Activated T-cell treated with anti-CD3 and anti-CD28 coated beads, Interleukin-2, amount 50 U/mL, for 4 hours (primary cell): Measurements from ENCODE around the gene MIDN. TPM values are rescaled to one million over a fixed set of nuclear protein-coding genes. Genes with fewer than 3 reads are reported as not detected.

Experiments
- ATAC-seq, 2 donors: fragments of 200-7000 bp; cut with Tn5 transposase; one replicate each; pipeline ENCODE4 v1.10.0; 2021
- DNase-seq: peaks from one replicate; pipeline ENCODE4 v3.0.0-alpha.2; 2020
- H3K27me3 Mint-ChIP-seq: one replicate; pipeline ENCODE4 v1.8.0; 2021; ENCODE audit warnings: low read depth, mixed read lengths
- H3K36me3 Mint-ChIP-seq: one replicate; pipeline ENCODE4 v1.8.0; 2022; ENCODE audit warnings: mixed read lengths; ENCODE audit not compliant: insufficient read depth
- H3K4me1 Mint-ChIP-seq: one replicate; pipeline ENCODE4 v1.8.0; 2021; ENCODE audit warnings: low read depth, mixed read lengths
- H3K4me3 Mint-ChIP-seq: one replicate; pipeline ENCODE4 v1.8.0; 2021; ENCODE audit warnings: mild to moderate bottlenecking, moderate library complexity, mixed read lengths
- H3K9me3 Mint-ChIP-seq: one replicate; pipeline ENCODE4 v1.8.0; 2021; ENCODE audit warnings: mixed read lengths
- total RNA-seq, 3 donors: library from RNA; stranded (reverse); gene quantifications; one replicate each; pipeline ENCODE4 v1.2.1, GENCODE V29; 2021

The MIDN gene
- total RNA-seq, 3 donors from 2014 or later, result 63.2 to 70.0 (median 68.7) TPM

DNA sequence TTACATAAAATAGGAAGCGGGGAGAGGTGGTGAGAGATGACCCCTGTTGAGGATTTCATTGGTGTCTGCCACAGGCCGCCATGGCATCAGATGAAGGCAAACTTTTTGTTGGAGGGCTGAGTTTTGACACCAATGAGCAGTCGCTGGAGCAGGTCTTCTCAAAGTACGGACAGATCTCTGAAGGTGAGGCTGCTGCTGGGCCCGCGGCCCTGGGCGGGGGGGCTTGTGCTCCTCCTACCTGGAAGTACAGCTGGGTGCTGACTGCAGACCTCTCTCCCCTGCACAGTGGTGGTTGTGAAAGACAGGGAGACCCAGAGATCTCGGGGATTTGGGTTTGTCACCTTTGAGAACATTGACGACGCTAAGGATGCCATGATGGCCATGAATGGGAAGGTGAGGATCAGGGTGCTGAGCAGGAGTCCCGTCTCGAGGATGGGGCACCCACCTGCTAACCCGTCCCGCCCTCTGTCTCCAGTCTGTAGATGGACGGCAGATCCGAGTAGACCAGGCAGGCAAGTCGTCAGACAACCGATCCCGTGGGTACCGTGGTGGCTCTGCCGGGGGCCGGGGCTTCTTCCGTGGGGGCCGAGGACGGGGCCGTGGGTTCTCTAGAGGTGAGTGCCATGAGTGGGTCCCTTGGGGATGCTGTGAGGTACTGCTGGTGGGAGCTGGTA is 22.6 kb downstream of the MIDN start:
- peaks cover 61% of the 10 kb centered on the region for H3K4me1 Mint-ChIP-seq
- peak overlapping the region; percentile 92 for H3K4me3 Mint-ChIP-seq
- no peaks in the 10 kb centered on the region for H3K9me3 Mint-ChIP-seq
- ATAC-seq (no peak), DNase-seq (no peak)
- H3K36me3 Mint-ChIP-seq, result peaks cover 35% of the 10 kb centered on the region
- H3K27me3 Mint-ChIP-seq, result no peaks in the 10 kb centered on the region

DNA sequence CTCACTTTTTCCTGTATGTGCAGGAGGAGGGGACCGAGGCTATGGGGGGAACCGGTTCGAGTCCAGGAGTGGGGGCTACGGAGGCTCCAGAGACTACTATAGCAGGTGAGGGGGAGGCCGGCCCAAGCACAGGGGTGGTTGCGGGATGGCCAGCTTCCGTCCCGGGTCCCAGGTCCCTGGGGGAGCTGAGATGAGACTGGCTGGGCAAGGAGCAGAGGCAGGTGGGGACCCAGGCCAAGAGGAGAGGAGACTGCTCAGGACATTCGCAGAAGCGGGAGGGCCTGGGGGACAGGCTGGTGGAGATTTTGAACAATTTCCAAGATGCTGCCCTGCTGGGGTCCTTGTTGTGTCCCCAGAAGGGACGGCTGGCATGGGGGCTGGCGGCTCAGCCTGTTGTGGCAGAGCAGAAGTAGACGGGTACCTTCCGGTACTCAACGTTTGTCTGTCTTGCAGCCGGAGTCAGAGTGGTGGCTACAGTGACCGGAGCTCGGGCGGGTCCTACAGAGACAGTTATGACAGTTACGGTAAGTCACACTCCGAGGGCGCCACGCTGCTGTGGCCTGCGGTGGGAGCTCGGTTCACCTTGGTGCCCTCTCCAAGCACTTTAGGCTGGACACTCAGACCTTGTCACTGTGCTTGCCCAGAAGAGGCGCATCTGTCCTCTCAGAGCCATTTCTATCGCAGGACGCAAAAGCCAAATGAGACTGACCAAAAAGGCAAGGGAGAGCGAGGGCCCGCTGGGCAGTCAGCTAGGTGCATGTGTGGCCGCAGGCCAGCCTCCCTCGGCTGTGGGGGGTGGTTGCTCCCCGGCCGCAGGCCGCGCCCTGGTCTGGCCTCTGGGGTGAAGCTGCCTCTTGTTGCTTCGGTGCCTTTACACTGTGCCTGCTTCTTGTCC is 23.4 kb downstream of the MIDN start:
- Mint-ChIP-seq H3K36me3 (peaks cover 36% of the 10 kb centered on the region), H3K4me3 (peak overlapping the region; percentile 92), H3K4me1 (peaks cover 63% of the 10 kb centered on the region), H3K9me3 (no peaks in the 10 kb centered on the region), H3K27me3 (no peaks in the 10 kb centered on the region)
- DNase-seq, result no peak
- ATAC-seq, result no peak

DNA sequence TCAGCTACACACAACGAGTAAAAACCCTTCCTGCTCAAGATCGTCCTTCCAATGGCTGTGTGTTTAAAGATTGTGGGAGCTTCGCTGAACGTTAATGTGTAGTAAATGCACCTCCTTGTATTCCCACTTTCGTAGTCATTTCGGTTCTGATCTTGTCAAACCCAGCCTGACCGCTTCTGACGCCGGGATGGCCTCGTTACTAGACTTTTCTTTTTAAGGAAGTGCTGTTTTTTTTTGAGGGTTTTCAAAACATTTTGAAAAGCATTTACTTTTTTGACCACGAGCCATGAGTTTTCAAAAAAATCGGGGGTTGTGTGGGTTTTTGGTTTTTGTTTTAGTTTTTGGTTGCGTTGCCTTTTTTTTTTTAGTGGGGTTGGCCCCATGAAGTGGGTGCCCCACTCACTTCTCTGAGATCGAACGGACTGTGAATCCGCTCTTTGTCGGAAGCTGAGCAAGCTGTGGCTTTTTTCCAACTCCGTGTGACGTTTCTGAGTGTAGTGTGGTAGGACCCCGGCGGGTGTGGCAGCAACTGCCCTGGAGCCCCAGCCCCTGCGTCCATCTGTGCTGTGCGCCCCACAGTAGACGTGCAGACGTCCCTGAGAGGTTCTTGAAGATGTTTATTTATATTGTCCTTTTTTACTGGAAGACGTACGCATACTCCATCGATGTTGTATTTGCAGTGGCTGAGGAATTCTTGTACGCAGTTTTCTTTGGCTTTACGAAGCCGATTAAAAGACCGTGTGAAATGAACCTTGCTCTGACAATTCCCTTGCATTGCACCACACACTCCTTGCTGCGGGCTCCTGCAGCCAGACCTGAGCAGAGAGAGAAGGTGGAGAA is 24.3 kb downstream of the MIDN start:
- H3K27me3 Mint-ChIP-seq, result no peaks in the 10 kb centered on the region
- H3K9me3 Mint-ChIP-seq, result no peaks in the 10 kb centered on the region
- ATAC-seq (no peak), DNase-seq (no peak)
- peak overlapping the region; percentile 43 for H3K4me3 Mint-ChIP-seq
- peaks cover 59% of the 10 kb centered on the region for H3K4me1 Mint-ChIP-seq
- peaks cover 38% of the 10 kb centered on the region for H3K36me3 Mint-ChIP-seq

DNA sequence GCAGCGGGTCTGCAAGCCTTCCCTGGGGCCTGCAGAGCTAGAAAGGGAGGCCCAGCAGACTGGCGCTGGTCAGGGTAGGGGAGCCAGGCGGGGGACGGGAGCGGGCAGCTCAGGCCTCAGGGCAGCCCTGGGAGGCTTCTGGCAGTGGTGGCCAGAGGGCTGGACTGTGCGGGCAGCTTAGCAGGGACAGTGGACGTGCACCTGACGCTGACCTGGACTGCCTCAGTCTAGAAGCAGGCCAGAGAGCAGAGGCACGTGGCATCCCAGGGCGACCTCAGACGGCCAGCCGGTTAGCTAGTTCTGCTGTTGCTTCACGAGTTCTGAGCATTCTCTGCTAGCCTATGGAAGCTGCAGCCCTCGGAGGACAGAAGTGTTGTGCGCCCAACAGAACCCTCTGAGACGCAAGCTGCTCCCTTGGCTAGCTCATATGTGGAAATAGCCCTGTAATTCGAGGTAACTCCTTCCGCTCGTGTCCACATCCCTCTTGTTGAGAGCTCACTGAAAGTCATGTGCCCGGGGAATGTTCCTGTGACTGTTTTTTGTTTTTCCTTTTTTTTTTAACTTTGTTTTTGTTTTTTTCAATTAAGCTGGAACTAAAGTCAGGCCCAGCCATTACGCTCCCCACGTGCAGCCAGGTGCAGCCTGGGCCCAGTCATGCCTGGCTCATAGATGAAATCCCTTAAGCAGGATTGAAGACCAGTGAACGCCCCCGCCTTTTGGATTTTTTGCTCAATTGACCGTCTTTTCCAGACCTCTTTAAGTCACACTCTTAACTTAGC is 25.1 kb downstream of the MIDN start:
- Mint-ChIP-seq H3K4me1 (peaks cover 55% of the 10 kb centered on the region), H3K36me3 (peaks cover 38% of the 10 kb centered on the region), H3K9me3 (no peaks in the 10 kb centered on the region), H3K27me3 (no peaks in the 10 kb centered on the region), H3K4me3 (peak overlapping the region; percentile 61)
- no peak for DNase-seq
- ATAC-seq, result no peak

DNA sequence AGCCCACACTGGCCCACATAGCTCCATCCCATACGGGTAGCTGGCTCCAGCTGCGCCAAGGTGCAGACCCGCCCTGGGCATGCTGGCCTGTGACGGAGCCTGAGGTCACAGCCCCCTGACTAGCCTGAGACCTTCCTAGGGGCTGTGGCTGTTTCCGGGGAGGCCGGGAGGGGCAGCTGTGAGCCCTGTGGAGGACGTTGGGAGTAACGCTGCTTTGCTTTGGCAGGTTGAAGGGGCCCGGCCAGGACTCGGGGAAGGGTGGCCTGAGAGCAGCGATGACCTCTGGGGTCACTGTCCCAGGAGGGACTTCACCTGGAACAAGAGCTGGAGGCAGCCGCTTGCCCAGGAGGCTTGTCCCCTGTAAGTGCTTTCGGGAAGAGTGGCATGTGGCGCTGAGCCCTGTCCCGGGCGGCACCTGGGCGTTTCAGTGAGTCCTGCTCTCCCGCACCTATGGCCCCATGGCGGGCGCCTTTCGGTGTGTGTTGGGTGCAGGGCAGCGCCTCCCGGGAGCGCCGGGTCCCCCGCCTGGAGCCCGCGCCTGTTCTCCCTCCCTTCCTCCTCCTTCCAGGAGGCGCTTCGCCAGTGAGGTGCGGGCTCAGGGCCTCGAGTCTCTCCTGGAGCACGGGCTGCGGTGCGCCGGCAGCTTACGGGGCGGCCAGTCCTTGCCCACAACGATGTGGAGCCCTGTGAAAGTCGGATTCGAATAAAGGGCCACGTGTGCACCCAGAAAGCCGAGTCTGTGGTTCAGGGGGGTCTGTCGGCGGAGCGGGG is 25.9 kb downstream of the MIDN start:
- H3K36me3 Mint-ChIP-seq, result peaks cover 38% of the 10 kb centered on the region

DNA sequence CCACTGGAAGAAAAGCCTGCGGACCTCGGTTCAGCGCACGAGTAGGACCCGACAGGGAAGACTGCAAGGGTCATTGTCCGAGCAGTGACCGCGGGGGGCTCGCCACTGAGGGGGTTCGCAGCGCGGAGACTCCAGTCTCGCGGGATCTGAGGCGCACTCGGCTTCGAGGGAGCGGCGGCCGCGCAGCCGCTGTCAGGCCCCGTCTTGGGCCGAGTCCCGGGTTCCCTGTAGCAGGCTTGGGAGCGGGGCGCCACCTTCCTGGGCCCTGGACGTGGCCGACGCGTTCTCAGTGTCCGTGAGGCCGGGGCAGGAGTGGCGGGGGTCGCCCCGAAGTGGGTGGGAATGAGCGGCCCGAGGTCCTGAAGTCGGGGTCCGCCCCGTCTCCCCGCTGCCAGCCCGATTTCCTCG is 26.5 kb downstream of the MIDN start:
- H3K4me1 Mint-ChIP-seq, result peaks cover 52% of the 10 kb centered on the region

More for the DNA sequence above, 25.9 kb downstream of the MIDN start:
- ATAC-seq (no peak), DNase-seq (no peak)
- Mint-ChIP-seq H3K9me3 (no peaks in the 10 kb centered on the region), H3K27me3 (no peaks in the 10 kb centered on the region), H3K4me3 (peak overlapping the region; percentile 78), H3K4me1 (peaks cover 49% of the 10 kb centered on the region)

DNA sequence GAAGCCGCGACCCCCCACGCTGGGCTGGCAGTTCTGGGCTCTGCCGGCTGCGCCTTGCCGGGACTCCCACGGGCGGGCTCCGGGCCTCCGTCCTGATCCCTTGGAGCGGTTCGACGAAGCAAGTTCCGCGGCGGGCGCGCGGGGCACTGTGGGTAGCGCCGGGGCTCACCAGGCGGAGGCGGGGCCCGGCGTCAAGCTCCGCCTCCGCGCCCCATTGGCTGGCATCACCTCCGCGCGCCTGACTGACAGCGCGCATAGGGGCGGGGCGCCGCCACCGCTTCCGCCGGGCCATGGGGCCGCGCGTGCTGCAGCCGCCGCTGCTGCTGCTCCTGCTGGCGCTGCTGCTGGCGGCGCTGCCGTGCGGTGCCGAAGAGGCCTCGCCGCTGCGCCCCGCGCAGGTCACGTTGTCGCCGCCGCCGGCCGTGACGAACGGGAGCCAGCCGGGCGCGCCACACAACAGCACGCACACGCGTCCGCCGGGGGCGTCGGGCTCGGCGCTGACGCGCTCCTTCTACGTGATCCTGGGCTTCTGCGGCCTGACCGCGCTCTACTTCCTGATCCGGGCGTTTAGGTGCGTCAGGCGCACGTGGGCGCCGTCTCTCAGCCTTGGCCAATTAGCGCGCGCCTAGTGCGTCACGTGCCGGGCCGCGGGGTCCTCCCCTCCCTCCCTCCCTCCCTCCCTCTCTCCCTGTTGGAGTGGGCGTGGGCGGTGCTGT is 27.0 kb downstream of the MIDN start, which contains the start of gene FAM174C:
Gene FAM174C, plus strand, starts transcription at position 271 of the 716 bp plus-strand sequence. Its CDS starts 20 bp downstream, at position 291.
- peak; percentile 96 for DNase-seq
- peak within 1 kb of the TSS; percentile 89 for H3K4me3 Mint-ChIP-seq
- H3K4me1 Mint-ChIP-seq, result peaks cover 49% of the 10 kb centered on the region
- H3K36me3 Mint-ChIP-seq, result peaks cover 43% of the 10 kb centered on the region
- peak; percentile 84 for ATAC-seq
- H3K9me3 Mint-ChIP-seq, result no peaks in the 10 kb centered on the region
- H3K27me3 Mint-ChIP-seq, result no peaks in the 10 kb centered on the region

More for the DNA sequence above, 26.5 kb downstream of the MIDN start:
- peaks cover 42% of the 10 kb centered on the region for H3K36me3 Mint-ChIP-seq
- H3K27me3 Mint-ChIP-seq, result no peaks in the 10 kb centered on the region
- no peak for ATAC-seq
- no peaks in the 10 kb centered on the region for H3K9me3 Mint-ChIP-seq
- peak overlapping the region; percentile 78 for H3K4me3 Mint-ChIP-seq
- no peak for DNase-seq

DNA sequence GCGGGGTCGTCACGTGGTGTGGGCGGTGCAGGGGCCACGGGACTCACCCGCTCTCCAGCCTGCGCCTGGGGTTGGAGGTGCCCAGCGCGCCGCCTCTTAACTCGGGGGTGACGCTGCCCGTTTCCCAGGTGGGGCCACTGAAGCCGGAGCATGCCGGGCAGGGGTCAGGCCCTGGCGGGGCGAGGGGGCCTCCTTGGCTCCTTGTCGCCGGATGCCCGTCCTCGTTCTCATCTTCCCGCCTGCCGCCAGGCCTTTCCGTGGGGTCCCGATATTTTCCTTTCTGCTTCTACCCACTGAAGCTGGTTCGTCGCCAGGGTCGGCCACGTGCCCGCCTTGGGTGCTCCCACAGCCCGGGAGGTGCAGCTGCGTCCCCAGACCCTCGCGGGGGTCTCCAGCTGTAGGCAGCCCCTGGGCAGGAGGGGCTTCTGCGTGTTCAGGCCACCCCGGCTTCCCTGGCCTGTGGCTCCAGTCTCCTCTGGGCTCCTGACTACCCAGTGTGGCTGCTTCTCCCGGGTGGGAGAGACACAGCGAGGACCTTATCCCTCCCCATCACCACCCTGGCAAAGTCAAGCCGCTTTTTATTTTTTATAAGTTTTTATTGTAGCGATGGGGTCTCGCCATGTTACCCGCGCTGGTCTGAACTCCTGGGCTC is 27.7 kb downstream of the MIDN start:
- Mint-ChIP-seq H3K4me3 (peak overlapping the region; percentile 89), H3K9me3 (no peaks in the 10 kb centered on the region), H3K36me3 (peaks cover 39% of the 10 kb centered on the region), H3K27me3 (no peaks in the 10 kb centered on the region), H3K4me1 (peaks cover 42% of the 10 kb centered on the region)
- ATAC-seq (no peak), DNase-seq (no peak)

DNA sequence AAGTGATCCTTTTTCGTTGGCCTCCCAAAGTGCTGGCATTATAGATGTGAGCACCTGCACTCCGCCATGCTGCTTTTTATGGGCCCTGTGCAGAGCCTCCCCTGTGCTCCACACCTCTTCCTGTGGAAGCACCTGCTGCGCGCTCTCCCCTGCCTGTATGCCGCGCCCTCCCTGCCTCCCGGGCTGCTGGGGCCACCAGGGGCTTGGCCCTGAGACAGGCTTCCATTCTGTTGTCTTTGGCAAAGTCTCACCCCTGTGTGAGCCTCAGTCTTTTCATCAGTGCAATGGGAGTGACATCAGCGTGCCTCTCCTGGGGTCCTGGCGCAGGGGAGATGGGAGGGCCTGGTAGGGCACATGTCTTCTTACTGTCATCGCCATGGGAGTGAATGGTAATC is 28.2 kb downstream of the MIDN start:
- Mint-ChIP-seq H3K4me3 (peak overlapping the region; percentile 89), H3K9me3 (no peaks in the 10 kb centered on the region), H3K36me3 (peaks cover 34% of the 10 kb centered on the region), H3K4me1 (peaks cover 36% of the 10 kb centered on the region), H3K27me3 (no peaks in the 10 kb centered on the region)
- ATAC-seq (no peak), DNase-seq (no peak)

DNA sequence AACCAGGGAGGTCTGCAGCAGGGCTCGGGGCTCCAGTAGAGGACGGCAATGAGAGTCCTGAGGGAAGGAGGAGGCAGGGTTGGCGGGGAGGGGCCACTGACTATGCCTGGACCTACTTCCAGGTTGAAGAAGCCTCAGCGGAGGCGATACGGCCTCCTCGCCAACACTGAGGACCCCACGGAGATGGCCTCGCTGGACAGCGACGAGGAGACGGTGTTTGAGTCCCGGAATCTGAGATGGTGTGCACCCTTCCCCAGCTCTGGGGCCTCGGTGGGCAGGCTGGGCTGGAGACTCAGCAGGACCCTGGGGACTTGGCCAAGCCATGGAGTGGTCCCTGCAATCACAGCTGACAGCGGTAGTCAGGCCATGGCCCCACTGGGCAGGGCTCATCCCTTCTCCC is 28.7 kb downstream of the MIDN start:
- Mint-ChIP-seq H3K36me3 (peaks cover 30% of the 10 kb centered on the region), H3K9me3 (no peaks in the 10 kb centered on the region), H3K4me3 (peak overlapping the region; percentile 89), H3K27me3 (no peaks in the 10 kb centered on the region), H3K4me1 (peaks cover 32% of the 10 kb centered on the region)
- DNase-seq (no peak), ATAC-seq (no peak)

DNA sequence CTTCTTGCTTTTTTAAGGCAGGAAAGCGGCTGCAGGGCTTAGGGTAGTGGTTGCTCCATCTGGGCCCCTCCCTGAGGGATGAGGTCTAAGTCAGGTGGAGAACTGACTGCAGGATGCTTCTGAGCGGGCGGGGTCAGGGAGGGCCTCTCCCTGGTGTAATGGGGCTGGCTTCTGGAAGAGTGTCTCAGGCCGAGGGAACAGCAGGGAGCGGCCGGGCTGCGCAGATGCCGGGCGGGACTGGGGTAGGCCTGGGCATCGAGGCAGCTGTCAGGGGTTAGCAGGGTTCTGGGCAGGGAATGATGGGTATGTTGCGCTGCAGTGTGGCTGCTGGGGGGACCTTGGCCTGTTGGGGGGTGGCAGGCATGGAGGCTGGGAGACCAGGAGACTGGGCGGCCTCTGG is 29.7 kb downstream of the MIDN start:
- Mint-ChIP-seq H3K36me3 (peaks cover 20% of the 10 kb centered on the region), H3K4me1 (peaks cover 23% of the 10 kb centered on the region), H3K27me3 (no peaks in the 10 kb centered on the region), H3K4me3 (peak overlapping the region; percentile 42), H3K9me3 (no peaks in the 10 kb centered on the region)
- no peak for ATAC-seq
- DNase-seq, result no peak
